Stimulated activated CD8-positive, alpha-beta memory T cell treated with anti-CD3 and anti-CD28 coated beads, Interleukin-15, amount 100 ng/mL, for 1 hour (primary cell): ENCODE measurements around the gene AP1M1.

Experiments used
- DNase-seq: peaks from one replicate; pipeline ENCODE4 v3.0.0-alpha.2; 2020; ENCODE audit warnings: low read depth

Gene AP1M1

DNA sequence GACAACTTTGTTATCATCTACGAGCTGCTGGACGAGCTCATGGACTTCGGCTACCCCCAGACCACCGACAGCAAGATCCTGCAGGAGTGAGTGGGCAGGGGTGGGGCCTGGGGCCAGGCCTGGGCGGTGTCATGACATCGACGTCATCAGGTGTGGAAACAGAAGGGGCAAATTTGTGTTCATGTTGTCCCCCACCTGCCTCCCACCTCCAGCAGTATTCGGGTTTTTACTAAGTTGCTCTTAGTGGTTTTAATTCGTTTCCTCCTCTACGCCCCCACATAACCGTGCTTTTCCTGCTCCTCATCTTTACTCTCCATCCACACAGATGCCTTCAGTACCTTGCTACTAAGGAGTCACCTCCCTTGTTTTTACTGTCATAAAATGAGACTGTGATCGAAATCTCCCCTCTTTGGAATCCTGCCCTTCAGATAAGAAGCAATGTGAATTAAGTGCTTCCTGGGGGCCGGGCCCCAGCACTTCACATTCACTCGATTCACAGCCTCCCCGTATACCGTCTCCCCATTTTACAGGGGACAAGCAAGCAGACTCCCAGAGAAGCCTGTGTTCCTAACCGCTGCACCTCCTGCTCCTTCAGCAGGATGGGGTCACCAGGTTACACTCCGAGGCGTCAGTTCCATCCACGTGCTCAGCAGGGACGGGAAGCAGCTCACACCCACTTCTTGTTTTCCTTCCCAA is 10.5 kb downstream of the AP1M1 start:
- no peak for DNase-seq

DNA sequence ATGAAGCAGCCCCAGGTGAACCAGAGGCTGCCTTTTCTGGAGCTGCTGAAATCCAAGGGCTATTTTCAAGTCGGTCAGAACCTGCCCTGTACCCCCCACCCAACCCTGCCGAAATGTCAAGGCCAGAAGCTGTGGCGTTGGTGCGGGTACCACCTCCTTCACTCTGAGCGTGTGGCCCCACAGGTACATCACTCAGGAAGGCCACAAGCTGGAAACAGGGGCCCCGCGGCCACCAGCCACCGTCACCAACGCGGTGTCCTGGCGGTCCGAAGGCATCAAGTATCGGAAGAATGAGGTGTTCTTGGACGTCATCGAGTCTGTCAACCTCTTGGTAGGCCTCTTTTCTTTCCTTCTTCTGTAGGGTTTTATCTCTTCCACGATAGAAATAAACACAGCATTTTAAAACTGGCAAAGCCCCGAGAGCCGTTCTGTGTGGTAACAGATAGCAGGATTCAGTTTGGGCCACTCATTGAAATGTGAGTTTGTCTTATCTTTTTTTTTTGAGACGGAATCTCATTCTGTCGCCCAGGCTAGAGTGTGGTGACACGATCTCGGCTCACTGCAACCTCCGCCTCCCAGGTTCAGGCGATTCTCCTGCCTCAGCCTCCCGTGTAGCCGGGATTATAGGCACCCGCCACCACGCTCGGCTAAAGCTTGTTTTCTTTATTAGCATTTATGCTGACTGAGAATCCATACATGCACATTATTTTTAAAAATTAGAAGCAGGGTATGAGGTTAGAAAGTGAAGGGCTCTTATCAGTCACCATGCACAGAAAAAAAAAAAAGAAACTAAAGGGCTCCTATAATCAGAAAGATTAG is 11.3 kb downstream of the AP1M1 start:
- no peak for DNase-seq

DNA sequence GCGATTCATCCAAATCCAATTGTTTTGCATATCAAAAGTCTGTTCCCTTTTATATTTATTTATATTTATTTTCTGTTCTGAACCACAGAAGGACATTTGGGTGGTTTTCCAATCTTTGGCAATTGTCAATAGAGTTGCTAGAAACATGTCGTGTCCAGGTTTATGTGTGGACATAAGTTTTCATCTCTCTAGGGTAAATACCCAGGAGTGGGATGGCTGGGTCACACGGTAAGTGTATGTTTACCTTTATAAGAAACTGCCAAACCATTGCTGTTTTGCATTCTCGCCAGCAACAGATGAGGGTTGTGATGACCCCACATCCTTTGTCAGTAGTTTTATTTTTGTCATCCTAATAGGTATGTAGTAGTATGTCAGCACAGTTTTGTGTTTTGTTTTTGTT is 12.5 kb downstream of the AP1M1 start:
- no peak for DNase-seq

DNA sequence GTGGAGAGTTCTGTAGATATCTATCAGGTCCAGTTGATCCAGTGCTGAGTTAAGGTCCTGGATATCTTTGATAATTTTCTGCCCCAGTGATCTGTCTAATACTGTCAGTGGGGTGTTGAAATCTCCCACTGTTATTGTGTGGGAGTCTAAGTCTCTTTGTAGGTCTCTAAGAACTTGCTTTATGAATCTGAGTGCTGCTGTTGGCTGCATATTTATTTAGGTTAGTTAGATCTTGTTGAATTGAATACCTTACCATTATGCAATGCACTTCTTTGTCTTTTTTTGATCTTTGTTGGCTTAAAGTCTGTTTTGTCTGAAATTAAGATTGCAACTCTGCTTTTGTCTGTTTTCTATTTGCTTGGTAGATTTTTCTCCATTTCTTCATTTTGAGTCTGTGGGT is 15.4 kb downstream of the AP1M1 start:
- DNase-seq = no peak

DNA sequence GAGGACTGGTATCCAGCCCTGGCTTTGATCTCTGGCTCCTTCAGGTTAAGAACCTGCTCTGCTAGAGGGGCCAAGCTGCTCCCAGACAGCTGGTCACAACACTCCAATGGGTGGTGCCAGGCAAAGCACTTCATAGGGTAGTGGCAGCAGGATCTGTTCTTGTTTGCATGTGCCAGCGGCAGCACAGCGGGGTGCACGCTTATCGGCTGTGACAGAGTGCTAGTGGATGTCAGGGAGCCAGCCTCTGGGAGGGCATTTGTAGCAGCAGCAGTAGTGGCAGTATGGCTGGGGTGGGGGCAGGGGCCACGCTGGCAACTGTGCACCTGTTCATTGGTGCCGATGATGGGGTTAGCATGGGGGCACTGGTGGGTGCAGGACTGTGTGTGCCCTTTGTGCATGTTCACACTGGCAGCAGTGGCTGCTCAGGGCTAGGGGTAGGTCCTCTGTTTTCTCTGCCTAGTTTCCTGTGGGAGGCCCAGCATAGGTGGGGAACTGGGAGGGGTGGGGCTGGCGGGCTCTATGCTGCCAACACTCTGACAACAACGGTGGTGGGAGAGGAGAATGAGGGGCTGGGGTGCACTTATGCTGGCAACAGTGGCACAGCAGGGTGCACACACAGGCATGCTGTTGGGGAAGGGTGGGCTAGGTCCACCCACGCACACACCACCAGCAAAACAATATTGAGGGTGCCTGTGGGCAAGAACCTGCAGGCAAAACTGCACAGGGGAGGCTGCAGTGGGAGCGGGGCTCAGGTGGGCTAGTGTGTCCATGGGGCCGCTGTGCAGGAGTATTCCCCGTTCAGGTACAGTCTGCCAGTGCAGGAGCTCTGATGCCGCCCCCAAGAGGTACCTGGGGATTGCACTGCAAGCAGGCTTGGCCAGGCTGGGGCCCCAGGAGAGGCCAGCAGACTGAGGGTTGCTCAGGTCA is 19.3 kb downstream of the AP1M1 start:
- DNase-seq = no peak

DNA sequence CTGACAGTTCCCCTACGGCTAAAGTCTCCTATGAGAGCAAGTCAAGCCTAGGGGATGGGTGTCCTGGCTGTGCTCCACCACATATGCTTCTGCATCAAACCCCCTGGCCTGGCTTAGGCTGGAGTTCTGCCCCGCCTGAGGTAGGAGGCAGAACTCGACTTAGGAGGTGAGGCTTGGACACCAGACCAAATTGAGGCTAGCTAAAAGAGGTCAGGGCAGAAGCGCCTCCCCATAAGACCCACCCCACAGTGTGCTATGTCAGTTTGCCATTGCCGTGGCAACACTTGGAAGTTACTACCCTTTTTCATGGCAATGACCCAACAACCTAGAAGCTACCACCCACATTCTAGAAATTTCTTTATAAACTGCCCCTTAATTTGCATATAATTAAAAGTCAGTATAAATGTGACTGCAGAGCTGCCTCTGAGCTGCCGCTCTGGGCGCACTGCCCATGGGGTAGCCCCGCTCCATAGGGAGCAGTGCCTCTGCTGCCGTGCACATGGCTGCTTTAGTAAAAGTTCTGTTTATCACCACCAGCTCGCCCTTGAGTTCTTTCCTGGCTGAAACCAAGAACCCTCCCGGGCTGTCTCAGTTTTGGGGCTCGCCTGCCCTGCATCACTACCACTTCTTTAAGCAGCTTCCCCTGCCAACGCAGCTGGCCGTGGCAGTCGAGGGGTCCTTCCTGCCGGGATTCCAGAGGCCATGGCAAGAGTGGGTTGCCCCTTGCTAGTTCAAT is 20.2 kb downstream of the AP1M1 start:
- no peak for DNase-seq

DNA sequence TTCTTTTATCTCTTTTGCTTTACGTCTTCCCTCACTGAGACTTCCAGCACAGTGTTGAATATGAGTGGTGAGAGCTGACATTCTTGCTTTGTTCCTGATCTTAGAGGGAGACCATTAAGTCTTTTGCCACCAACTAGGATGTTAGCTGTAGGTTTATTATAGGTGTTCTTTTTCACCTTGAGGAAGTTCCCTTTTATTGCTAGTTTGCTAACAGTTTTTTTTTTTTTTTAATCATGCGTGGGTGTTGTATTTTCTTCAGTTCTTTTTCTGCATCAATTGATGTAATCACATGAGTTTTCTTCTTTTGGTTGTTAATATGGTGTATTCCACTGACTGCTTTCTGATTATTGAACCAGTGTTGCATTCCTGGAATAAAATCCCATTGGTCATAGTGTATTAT is 21.1 kb downstream of the AP1M1 start:
- DNase-seq = no peak

DNA sequence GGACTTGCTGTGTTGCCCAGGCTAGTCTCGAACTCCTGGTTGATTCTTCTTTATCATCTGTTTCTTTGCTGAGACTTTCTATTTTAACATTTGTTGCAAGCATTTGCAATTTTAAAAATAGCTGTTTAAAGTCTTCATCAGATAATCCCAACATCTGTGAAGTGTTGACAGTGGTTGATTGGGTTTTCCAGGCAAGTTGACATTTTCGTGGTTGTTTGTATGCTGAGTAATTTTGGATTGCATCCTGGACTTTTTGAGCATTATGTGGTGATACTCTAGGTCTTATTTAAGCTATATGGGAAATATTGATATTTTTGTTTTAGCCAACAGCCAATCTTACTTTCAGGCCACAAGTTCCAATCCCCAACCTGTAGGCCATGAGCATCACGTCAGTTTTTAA is 25.1 kb downstream of the AP1M1 start:
- DNase-seq = no peak

DNA sequence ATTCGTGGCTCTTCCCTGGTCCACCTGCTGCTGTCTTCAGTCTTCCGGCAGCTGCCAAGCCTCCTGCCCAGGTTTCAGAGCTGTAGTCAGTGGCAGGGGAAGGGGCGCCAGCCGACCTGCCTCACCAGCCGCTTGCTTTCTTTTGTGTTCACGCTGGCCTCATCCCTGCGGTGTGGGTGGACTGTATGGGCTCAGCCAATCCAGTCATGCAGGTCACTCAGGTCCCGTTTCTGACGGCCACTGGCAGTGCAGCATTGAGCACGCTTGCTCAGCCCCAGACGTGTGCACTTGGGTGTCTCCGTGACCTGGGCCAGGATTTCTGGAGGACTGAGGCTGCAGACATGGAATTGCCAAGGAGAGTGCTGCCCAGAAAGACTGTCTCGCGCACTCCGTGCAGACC is 26.0 kb downstream of the AP1M1 start:
- DNase-seq = no peak

DNA sequence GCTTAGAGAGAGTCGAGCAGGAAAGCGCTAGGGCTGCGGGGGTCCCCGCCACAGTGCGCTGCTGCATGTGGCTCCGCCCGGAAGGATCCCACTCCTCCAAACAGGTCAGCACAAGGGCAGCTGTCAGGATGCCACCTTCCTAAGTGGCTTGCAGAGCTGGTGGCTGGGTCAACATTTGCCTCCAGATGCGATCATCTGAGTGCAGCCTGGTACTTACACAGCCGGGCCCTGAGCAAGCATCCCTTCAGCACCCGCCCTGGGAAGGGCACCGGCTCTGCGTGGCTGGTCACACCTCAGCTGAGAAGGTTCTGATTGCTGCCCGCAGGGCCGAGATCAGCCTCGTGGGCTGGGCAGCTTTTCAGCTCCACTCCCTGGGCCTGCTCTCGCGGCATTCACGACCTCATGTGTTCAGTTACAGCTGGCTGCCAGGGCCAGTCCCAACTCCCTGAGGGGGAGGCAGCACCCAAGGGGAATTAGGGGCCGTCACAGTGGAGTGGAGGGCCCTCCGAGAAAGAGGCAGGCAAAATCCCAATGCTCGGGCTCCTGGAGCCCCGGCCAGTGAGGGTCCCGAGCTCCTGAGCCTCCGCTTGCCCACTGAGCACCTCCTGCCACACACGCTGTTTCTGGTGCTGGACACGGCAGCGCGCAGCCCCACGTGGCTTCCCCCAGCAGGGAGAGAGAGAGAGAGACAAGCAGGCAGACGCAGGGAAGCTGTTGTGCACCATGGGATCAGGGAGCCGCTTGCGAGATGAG is 26.8 kb downstream of the AP1M1 start:
- DNase-seq = no peak

DNA sequence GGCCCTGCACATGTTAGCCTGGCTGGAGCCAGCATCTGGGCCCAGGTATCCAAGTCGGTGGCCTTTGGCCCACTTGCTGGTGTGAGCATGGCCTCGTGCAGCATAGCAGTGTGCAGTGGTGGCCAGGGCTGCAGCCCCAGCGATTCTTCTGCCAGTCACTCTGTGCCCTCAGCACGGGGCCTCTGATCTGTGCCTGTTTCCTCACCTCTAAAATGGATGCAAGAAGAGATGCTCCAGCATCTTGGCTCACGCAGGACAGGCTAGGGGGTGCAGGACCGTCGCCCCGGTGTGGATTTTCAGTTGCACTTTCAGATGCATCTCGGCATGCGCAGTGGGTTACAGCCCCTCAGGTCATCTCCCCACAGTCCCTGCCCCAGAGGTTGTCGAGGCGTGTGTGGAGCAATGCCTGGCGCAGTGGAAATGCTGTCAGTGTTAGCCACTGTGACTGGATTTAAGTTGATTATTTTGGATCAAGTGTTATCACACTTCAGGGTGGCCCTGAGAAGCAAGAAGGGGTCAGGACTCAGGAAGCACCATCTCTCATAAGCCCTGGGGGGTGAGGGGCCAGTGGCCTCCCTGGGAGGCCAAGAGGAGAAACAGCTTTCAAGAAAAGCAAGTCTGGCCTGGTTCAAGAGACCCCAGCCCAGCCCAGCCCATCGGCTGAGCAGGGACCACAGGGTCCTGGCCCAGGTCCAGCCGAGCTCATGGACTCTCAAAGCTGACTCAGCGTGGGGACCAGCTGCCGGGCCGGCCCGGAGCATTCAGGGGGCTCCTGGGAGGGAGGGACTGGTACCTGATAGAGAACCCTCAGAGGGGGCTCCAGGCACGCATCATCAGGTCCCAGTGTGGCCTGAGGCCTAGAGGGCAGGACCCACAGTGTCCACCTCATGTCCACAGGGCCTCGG is 27.8 kb downstream of the AP1M1 start:
- DNase-seq = no peak

DNA sequence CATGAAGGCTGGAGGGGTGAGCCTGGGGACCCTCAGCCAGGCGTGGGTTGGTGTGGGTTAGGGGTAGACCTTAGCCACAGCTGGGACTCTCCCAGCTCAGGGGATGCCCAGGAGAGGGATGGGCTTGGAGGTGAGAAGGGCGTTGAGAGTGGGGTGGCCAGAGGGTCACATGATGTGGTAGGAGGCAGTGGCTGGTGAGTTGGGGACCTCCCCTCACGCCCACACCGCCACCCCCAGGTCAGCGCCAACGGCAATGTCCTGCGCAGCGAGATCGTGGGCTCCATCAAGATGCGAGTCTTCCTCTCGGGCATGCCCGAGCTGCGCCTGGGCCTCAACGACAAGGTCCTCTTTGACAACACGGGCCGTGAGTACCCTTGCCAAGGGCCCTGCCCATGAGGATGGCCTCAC is 28.5 kb downstream of the AP1M1 start:
- DNase-seq = no peak

DNA sequence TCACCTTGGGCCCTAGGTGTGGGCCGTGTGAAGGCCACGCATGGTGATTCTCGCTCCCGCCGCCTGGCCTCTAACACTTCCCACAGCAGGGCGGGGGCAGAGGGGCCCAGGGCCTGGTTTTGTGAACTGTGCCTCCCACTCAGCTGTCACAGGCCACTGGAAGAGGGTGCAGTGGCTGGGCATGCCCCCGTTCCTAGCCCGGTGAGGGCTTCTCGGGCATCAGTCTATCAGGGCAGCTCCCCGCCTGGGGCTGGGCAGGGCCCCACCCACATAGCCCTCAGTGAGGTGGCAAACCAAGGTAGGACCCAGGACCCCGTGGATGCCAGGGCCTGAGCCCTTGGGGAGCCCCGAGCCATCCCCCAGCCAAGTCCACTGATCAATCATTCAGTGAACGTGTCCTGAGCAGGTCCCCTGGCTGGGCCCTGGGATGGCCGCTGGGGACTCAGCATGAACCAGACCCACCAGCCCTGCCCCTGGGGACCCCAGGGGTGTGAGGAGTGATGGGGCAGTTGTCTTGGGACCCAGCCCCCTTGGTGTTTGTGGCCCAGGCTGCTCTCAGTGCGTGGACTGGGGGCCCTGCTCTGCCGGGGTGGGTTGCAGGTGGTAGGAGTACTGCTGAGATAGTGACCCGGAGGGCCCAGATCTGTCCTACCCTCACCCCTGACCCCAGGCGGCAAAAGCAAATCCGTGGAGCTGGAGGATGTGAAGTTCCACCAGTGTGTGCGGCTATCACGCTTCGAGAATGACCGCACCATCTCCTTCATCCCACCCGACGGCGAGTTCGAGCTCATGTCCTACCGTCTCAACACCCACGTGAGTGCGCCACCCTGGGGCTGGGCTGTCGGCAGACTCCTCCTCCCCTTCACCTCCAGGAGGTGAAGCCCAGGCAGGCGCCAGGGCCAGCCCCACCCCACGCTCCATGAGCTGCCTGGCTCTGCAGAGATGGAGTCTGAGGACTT is 29.4 kb downstream of the AP1M1 start:
- no peak for DNase-seq

DNA sequence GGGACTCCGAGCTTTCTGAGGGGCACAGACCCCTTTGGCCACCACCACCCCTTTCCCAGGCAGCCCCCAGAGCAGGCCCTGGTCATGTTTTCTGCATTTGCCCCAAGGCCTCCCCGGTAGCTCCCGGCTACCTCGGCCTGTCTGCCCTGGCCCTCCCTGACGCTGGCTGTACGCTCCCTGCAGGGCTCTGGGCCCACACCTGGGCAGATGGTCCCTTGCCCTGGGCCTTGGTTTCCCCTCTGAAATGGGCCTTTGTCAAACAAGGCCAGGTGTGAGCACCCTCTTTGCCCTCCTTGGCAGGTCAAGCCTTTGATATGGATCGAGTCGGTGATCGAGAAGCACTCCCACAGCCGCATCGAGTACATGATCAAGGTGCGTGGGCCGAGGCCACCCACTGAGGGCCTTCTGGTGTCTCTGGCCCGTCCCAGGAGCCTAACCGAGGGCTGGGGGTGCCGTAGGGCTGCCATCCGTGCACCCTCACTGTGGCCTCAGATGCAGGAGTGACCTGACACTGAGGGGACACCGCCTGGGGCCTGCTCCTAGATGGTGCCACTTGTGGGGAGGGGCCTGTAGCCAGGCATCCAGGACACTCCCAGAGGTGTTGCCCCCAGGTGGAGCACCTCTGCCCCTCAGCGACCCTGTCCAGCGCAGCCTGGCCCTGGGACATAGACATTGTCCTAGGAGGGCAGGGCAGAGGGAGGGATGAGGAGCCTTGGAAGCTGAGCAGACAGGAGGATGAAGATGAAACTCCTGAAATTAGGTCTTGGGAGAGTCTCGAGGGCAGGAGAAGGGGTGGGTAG is 30.3 kb downstream of the AP1M1 start:
- no peak for DNase-seq

DNA sequence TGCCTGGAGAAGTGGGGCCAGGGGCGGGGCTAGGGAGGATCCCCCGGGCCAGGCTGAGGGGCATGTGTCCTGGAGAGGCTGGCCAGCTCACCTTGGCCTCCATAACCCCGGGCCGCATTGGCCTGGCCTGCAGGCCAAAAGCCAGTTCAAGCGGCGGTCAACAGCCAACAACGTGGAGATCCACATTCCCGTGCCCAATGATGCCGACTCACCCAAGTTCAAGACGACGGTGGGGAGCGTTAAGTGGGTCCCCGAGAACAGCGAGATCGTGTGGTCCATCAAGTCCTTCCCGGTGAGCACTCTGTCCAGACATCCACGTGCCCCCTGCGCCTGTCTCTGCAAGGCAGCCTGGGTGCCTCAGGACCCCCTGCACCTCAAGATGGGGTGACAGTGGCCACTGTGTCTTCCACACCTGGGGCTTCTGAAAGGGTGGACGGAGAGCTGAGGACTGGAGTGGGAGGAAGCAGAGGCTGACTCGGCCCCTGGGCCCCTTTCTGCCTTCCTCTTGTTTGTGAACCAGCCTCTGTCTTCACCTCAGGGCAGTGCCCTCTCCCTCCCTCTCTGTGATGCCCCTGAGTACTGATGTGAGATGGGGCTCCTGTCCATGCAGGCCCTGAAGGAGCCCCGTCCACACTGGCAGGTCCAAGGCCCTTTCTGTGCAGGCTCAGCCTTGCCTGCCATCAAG is 31.1 kb downstream of the AP1M1 start:
- no peak for DNase-seq

DNA sequence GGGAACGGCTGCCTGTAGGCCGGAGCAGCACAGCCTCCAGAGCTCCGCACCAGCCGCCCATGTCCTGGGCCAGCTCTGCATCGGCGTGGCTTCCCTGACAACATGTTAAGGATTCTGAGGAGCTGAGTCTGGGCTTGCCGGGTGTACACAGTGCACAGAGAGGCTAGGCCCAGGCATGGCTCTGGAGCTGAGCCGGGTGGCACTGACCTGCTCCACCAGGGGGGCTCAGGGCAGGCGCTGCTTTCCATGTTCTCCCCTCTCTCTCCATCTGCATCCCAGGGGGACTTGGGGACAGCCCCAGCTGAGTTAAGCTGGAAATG is 31.6 kb downstream of the AP1M1 start:
- no peak for DNase-seq

DNA sequence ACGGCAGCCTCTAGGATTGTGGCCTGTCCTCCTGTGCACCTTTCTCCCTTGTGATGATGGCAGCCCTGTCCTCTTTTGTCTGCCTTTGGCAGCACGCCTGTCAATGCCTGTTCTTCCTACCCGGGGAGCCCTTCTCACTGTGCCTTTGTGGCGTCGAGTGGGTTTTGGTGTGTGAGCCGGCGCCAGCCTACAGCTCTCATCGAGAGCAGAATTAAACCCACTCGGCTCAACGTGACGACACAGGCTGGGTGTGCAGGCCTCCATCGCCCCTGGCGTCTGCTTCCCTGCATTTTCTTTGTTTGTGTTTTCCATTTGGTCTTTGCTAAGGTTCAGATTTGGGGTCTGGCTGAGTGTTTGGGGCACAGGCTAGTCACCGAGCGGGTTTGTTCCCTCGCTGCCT is 34.4 kb downstream of the AP1M1 start:
- no peak for DNase-seq

DNA sequence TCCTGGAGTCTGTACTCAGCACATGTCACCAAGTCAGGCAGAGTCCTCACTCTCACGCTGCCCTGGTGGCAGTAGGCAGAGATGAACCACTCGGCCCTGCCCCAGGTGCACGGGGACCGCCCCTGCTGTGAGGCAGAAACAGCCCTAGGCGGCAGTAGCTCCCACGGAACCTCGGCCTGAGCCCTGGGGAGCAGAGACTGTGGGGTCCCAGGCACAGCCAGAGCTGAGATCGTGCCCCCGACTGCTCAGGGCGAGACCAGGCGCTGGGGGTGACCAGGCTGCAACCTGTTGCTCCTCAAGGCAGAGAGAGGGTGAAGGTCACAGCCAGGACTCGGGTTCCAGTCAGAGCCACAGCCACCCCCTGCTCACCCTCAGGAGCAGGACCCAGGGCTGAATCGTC is 34.9 kb downstream of the AP1M1 start:
- no peak for DNase-seq
